Measurements from ENCODE around the gene NUDT4.

The NUDT4 gene

GRCh38 chr12:93447555-93448290, 70.0 kb downstream of the NUDT4 start:
- intact Hi-C loops (cut with DNase I) = no loop called here

GRCh38 chr12:93448796-93449195, 71.1 kb downstream of the NUDT4 start:
- DNase-seq = no peak
- intact Hi-C loops (cut with DNase I) = no loop called here

More at GRCh38 chr12:93447555-93448290, 70.0 kb downstream of the NUDT4 start:
- DNase-seq = no peak

GRCh38 chr12:93449277-93449676, 71.6 kb downstream of the NUDT4 start:
- intact Hi-C loops (cut with DNase I) = no loop called here
- DNase-seq = no peak

GRCh38 chr12:93451423-93452158, 73.9 kb downstream of the NUDT4 start:
- DNase-seq = no peak
- intact Hi-C loops (cut with DNase I) = no loop called here

GRCh38 chr12:93453633-93454032, 75.9 kb downstream of the NUDT4 start:
- DNase-seq = no peak
- intact Hi-C loops (cut with DNase I) = no loop called here

GRCh38 chr12:93456077-93456476, 78.4 kb downstream of the NUDT4 start:
- DNase-seq = no peak
- intact Hi-C loops (cut with DNase I) = no loop called here

Data from posterior cingulate gyrus (tissue), 11 donors.